Endothelial cell of umbilical vein (primary cell): Measurements from ENCODE around the gene C10orf71.

ENCODE experiments used
- EZH2 ChIP-seq: IDR thresholded peaks from 2 replicates; pipeline ENCODE4 v1.6.1; 2012; ENCODE audit warnings: borderline replicate concordance, low read depth, mild to moderate bottlenecking, moderate library complexity, low read length, inconsistent platforms; ENCODE audit not compliant: severe bottlenecking
- GATA2 ChIP-seq: IDR thresholded peaks from 2 replicates; pipeline ENCODE4 v1.7.0; 2011; ENCODE audit warnings: low read depth, mild to moderate bottlenecking, moderate library complexity, mixed read lengths, low read length; ENCODE audit not compliant: insufficient read length, insufficient read depth
- MYC ChIP-seq: IDR thresholded peaks from one replicate; pipeline ENCODE4 v1.6.1; 2011; ENCODE audit warnings: mild to moderate bottlenecking, low read depth, low read length
- POLR2A ChIP-seq: IDR thresholded peaks from 2 replicates; pipeline ENCODE4 v1.6.1; 2012; ENCODE audit warnings: low read depth, mild to moderate bottlenecking, control low read depth, low read length
- POLR2AphosphoS5 ChIP-seq: IDR thresholded peaks from 2 replicates; pipeline ENCODE4 v1.6.1; 2012; ENCODE audit warnings: low read depth, mild to moderate bottlenecking, control low read depth, low read length, moderate library complexity; ENCODE audit not compliant: insufficient read depth
- TF ChIP-seq, protein P1 (sequence below), 2 donors: IDR thresholded peaks; 1 replicate in 1 of 2; 2 replicates in 1 of 2; pipeline ENCODE4 v1.5.1; 2011; ENCODE audit warnings: low read length in 2 of 2, mild to moderate bottlenecking in 2 of 2, moderate library complexity in 2 of 2, control low read depth in 1 of 2, inconsistent platforms in 1 of 2, low read depth in 1 of 2; ENCODE audit not compliant: insufficient read depth in 1 of 2; ENCODE audit errors: extremely low read depth in 1 of 2
- TF ChIP-seq, protein P2 (sequence below): IDR thresholded peaks from 2 replicates; pipeline ENCODE4 v1.6.1; 2011; ENCODE audit not compliant: insufficient read depth, insufficient read length

- TF ChIP-seq, protein P1, sequence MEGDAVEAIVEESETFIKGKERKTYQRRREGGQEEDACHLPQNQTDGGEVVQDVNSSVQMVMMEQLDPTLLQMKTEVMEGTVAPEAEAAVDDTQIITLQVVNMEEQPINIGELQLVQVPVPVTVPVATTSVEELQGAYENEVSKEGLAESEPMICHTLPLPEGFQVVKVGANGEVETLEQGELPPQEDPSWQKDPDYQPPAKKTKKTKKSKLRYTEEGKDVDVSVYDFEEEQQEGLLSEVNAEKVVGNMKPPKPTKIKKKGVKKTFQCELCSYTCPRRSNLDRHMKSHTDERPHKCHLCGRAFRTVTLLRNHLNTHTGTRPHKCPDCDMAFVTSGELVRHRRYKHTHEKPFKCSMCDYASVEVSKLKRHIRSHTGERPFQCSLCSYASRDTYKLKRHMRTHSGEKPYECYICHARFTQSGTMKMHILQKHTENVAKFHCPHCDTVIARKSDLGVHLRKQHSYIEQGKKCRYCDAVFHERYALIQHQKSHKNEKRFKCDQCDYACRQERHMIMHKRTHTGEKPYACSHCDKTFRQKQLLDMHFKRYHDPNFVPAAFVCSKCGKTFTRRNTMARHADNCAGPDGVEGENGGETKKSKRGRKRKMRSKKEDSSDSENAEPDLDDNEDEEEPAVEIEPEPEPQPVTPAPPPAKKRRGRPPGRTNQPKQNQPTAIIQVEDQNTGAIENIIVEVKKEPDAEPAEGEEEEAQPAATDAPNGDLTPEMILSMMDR (IDR thresholded peaks at IDR 0.05; ENCODE audit: extremely low read depth in 1 of 2, insufficient read depth in 1 of 2, low read depth in 1 of 2, low read length in 2 of 2), result no peak
- no peak for TF ChIP-seq POLR2A
- TF ChIP-seq GATA2, result no peak
- no peak for TF ChIP-seq POLR2AphosphoS5
- TF ChIP-seq EZH2, result no peak
- TF ChIP-seq MYC, result no peak
- TF ChIP-seq, protein P2, sequence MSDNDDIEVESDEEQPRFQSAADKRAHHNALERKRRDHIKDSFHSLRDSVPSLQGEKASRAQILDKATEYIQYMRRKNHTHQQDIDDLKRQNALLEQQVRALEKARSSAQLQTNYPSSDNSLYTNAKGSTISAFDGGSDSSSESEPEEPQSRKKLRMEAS, result no peak
Observed at GRCh38 chr10:49277973-49278372, 21.0 kb upstream of the C10orf71 start.
